ENCODE measurements around the gene TRAT1.

DNA sequence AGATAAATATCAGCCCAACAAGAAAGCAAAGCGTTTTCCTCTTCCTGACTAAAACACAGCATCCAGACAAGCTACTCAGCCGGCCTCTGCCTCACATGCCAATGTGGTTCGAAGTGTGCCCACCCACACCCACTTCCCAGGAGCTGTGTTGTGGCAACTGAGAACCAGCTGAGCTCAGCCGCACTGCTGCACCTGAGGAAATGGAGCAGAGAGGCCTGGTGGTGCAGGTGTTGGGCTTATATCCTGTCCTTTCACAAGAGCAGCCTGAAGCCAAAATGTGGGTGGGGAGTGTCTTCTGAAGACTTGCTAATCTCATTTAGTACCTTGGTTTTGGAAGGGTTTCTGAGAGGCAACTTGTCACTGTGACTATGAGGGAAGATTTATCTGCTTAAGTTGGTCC is 42.4 kb upstream of the TRAT1 start:
- TF ChIP-seq, protein P1, sequence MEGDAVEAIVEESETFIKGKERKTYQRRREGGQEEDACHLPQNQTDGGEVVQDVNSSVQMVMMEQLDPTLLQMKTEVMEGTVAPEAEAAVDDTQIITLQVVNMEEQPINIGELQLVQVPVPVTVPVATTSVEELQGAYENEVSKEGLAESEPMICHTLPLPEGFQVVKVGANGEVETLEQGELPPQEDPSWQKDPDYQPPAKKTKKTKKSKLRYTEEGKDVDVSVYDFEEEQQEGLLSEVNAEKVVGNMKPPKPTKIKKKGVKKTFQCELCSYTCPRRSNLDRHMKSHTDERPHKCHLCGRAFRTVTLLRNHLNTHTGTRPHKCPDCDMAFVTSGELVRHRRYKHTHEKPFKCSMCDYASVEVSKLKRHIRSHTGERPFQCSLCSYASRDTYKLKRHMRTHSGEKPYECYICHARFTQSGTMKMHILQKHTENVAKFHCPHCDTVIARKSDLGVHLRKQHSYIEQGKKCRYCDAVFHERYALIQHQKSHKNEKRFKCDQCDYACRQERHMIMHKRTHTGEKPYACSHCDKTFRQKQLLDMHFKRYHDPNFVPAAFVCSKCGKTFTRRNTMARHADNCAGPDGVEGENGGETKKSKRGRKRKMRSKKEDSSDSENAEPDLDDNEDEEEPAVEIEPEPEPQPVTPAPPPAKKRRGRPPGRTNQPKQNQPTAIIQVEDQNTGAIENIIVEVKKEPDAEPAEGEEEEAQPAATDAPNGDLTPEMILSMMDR (IDR thresholded peaks at IDR 0.05 in 4 of 5, conservative IDR thresholded peaks at IDR 0.05 in 1 of 5): no peak
- no peak for TF ChIP-seq POLR2A (IDR thresholded peaks at IDR 0.05)
